ENCODE measurements around the gene RUFY3.
"Not testable (repeated sequence)": the region's sequence is repeated elsewhere in the genome, so short reads cannot be mapped to it uniquely, and the experiment has no call there.

The RUFY3 gene

DNA sequence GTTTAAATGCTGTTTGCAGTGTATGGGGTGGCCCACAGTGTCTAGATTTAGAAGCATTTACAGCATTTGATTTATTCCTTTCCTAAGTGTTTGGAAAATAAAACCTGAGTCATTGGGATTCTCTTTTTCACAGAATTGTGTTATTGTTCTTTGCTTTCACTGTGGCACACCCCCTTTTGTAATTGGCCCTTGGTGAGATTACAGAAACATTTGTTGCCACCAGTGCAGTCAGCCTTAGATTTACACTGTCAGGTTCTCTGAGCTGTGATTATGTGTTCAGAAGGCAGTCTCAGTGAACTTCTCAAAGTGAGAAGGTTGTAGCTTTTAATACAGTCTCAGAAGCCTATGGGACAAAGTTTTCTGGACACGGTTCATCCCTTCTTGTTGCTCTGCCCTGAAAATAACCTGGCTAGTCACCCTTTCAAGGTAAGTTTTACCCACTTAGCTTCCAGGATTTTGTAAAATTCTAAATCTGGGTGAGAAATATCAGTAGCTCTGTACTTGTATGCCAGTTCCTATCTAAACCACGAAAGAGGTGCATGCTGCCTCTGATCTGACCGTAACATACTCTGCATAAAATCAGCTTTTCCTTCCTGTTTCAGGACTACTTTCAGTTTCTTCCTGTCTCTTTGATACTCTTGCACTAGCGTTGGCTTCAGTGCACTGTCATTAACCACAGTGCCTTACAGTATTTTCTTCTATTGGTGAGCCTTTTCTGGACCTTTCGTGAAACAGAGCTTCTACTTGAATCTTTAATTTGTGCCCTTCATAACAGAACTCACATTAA, 12.6 kb downstream of the RUFY3 start:
- ChIA-PET POLR2A (interaction anchor here (1.1 to 2.2 kb wide), 4 partner anchors 10 to 30 kb away, joined by 3 to 7 read pairs (median 6); partner anchors contain the start of gene RUFY3), CTCF (interaction anchor here (1.0 to 1.2 kb wide), 2 partner anchors 8 to 30 kb away, joined by 3 to 4 read pairs; no protein-coding TSS in a partner anchor)
- peak; percentile 30; the same call in 1 of the 2 replicates for TF ChIP-seq PKNOX1 (IDR thresholded peaks at IDR 0.05)
- TF ChIP-seq ZNF384 (IDR thresholded peaks at IDR 0.05): no peak
- no peak for TF ChIP-seq SUZ12 (IDR thresholded peaks at IDR 0.05)
- no peak for DNase-seq (ENCODE audit: extremely low spot score)

- ChIA-PET POLR2A (interaction anchor here (0.9 to 2.2 kb wide), 6 partner anchors 9 to 104 kb away, joined by 3 to 7 read pairs (median 4); partner anchors contain the start of gene RUFY3), CTCF (interaction anchor here (0.8 to 1.2 kb wide), 2 partner anchors 28 to 31 kb away, joined by 3 to 4 read pairs; no protein-coding TSS in a partner anchor)
Measured at GRCh38 chr4:70734971-70735370, 13.2 kb downstream of the RUFY3 start.

GRCh38 chr4:70735915-70736314, 14.2 kb downstream of the RUFY3 start:
- DNase-seq (ENCODE audit: extremely low spot score): not testable (repeated sequence)
- POLR2A ChIA-PET: interaction anchor here (0.9 to 1.8 kb wide), 3 partner anchors 21 to 103 kb away, joined by 3 to 7 read pairs (median 3); no protein-coding TSS in a partner anchor
- CTCF ChIA-PET: interaction anchor here (0.6 to 0.9 kb wide), 3 partner anchors 14 to 36 kb away, joined by 3 to 4 read pairs (median 4); no protein-coding TSS in a partner anchor
- TF ChIP-seq ZNF384 (IDR thresholded peaks at IDR 0.05): peak; percentile 98

More at GRCh38 chr4:70734971-70735370, 13.2 kb downstream of the RUFY3 start:
- no peak for TF ChIP-seq TARDBP (IDR thresholded peaks at IDR 0.05)
- TF ChIP-seq L3MBTL2 (conservative IDR thresholded peaks at IDR 0.05): no peak
- TF ChIP-seq SUZ12 (IDR thresholded peaks at IDR 0.05): no peak
- no peak for TF ChIP-seq ELF4 (IDR thresholded peaks at IDR 0.05)
- no peak for TF ChIP-seq FOXK2 (IDR thresholded peaks at IDR 0.05)
- TF ChIP-seq BHLHE40 (IDR thresholded peaks at IDR 0.05; ENCODE audit: borderline replicate concordance): no peak
- no peak for TF ChIP-seq ZNF384 (IDR thresholded peaks at IDR 0.05)
- TF ChIP-seq NFRKB (IDR thresholded peaks at IDR 0.05): no peak
- TF ChIP-seq SP1 (IDR thresholded peaks at IDR 0.05): no peak
- TF ChIP-seq FOXA1 (IDR thresholded peaks at IDR 0.05): no peak
- no peak for TF ChIP-seq PKNOX1 (IDR thresholded peaks at IDR 0.05)
- no peak for TF ChIP-seq HDGF (IDR thresholded peaks at IDR 0.05; ENCODE audit: borderline replicate concordance)
- TF ChIP-seq ARNT (IDR thresholded peaks at IDR 0.05): no peak
- no peak for TF ChIP-seq LEF1 (IDR thresholded peaks at IDR 0.05; ENCODE audit: borderline replicate concordance)
- no peak for TF ChIP-seq FOXM1 (IDR thresholded peaks at IDR 0.05; ENCODE audit: borderline replicate concordance)
- TF ChIP-seq CTBP1 (IDR thresholded peaks at IDR 0.05; ENCODE audit: borderline replicate concordance): no peak
- DNase-seq (ENCODE audit: extremely low spot score): no peak

- ChIA-PET POLR2A (no interaction called here), CTCF (no interaction called here)
- TF ChIP-seq FOXK2 (IDR thresholded peaks at IDR 0.05) (no peak), ARNT (IDR thresholded peaks at IDR 0.05) (no peak), NFRKB (IDR thresholded peaks at IDR 0.05) (no peak), ELF4 (IDR thresholded peaks at IDR 0.05) (no peak), FOXA1 (IDR thresholded peaks at IDR 0.05) (no peak), TARDBP (IDR thresholded peaks at IDR 0.05) (no peak), SP1 (IDR thresholded peaks at IDR 0.05) (no peak), HDGF (IDR thresholded peaks at IDR 0.05; ENCODE audit: borderline replicate concordance) (no peak), LEF1 (IDR thresholded peaks at IDR 0.05; ENCODE audit: borderline replicate concordance) (no peak), BHLHE40 (IDR thresholded peaks at IDR 0.05; ENCODE audit: borderline replicate concordance) (no peak), L3MBTL2 (conservative IDR thresholded peaks at IDR 0.05) (no peak), CTBP1 (IDR thresholded peaks at IDR 0.05; ENCODE audit: borderline replicate concordance) (no peak)
- DNase-seq (ENCODE audit: extremely low spot score): no peak
Measured at GRCh38 chr4:70737006-70737405, 15.2 kb downstream of the RUFY3 start.

GRCh38 chr4:70737409-70737808, 15.6 kb downstream of the RUFY3 start:
- ChIA-PET CTCF (no interaction called here), POLR2A (no interaction called here)
- TF ChIP-seq SUZ12 (IDR thresholded peaks at IDR 0.05) (no peak), L3MBTL2 (conservative IDR thresholded peaks at IDR 0.05) (no peak), TARDBP (IDR thresholded peaks at IDR 0.05) (no peak), PKNOX1 (IDR thresholded peaks at IDR 0.05) (no peak), FOXM1 (IDR thresholded peaks at IDR 0.05; ENCODE audit: borderline replicate concordance) (no peak), ARNT (IDR thresholded peaks at IDR 0.05) (no peak), SP1 (IDR thresholded peaks at IDR 0.05) (no peak), LEF1 (IDR thresholded peaks at IDR 0.05; ENCODE audit: borderline replicate concordance) (no peak), FOXA1 (IDR thresholded peaks at IDR 0.05) (no peak), BHLHE40 (IDR thresholded peaks at IDR 0.05; ENCODE audit: borderline replicate concordance) (no peak), HDGF (IDR thresholded peaks at IDR 0.05; ENCODE audit: borderline replicate concordance) (no peak), CTBP1 (IDR thresholded peaks at IDR 0.05; ENCODE audit: borderline replicate concordance) (no peak), FOXK2 (IDR thresholded peaks at IDR 0.05) (no peak), ELF4 (IDR thresholded peaks at IDR 0.05) (no peak), ZNF384 (IDR thresholded peaks at IDR 0.05) (no peak)

More at GRCh38 chr4:70737409-70737808, 15.6 kb downstream of the RUFY3 start:
- DNase-seq (ENCODE audit: extremely low spot score): no peak

Measured in HEK293T (cell line).